Thyroid gland (tissue), 4 donors: ENCODE measurements around the gene SEMA3D. TPM values are rescaled to one million over a fixed set of nuclear protein-coding genes. Genes with fewer than 3 reads are reported as not detected.

Experiments used
- DNase-seq, 2 donors: peaks; one replicate each; pipeline ENCODE4 v3.0.0-alpha.2; 2019
- H3K27ac ChIP-seq, 3 donors: fragments of 200-600 bp; sonication (generic); 1 replicate in 2 of 3; 2 replicates in 1 of 3; pipeline ENCODE4 v1.5.1; 2016 to 2019; ENCODE audit warnings: mild to moderate bottlenecking in 1 of 3, moderate library complexity in 1 of 3
- H3K27me3 ChIP-seq: fragments of 200-600 bp; sonication (generic); one replicate; pipeline ENCODE4 v1.5.1; 2019
- H3K36me3 ChIP-seq, 2 donors: fragments of 200-600 bp; sonication (generic); one replicate each; pipeline ENCODE4 v1.5.1; 2016 to 2019
- H3K4me1 ChIP-seq, 2 donors: fragments of 200-600 bp; sonication (generic); one replicate each; pipeline ENCODE4 v1.5.1; 2017 to 2019
- H3K4me3 ChIP-seq, 3 donors: fragments of 200-600 bp; sonication (generic); replicated peaks in 1 of 3; 1 replicate in 2 of 3; 2 replicates in 1 of 3; pipeline ENCODE4 v1.5.1; 2016; ENCODE audit warnings: mild to moderate bottlenecking in 1 of 3
- H3K9me3 ChIP-seq: fragments of 200-600 bp; sonication (generic); one replicate; pipeline ENCODE4 v1.5.1; 2017
- CTCF ChIP-seq, 6 experiments: fragments of 200-600 bp in 3 of 6; fragments of 450-650 bp in 3 of 6; sonication (generic) in 3 of 6; IDR thresholded peaks; one replicate each; pipeline ENCODE4 v1.5.1; 2016 to 2019; ENCODE audit warnings: antibody characterized with exemption in 6 of 6, mild to moderate bottlenecking in 2 of 6, inconsistent platforms in 1 of 6, moderate library complexity in 1 of 6
- POLR2A ChIP-seq, 2 donors: fragments of 450-650 bp; IDR thresholded peaks; one replicate each; pipeline ENCODE4 v1.6.1; 2017; ENCODE audit warnings: antibody characterized with exemption in 2 of 2, mild to moderate bottlenecking in 2 of 2, moderate library complexity in 1 of 2
- WGBS, 2 donors: methylation state at CpG; one replicate each; pipeline ENCODE4 v1.1.5; 2017; 5-methylcytosine and 5-hydroxymethylcytosine counted together
- intact Hi-C: fragments of 100-400 bp; cut with DNase I; formaldehyde crosslinking; loops from one replicate; pipeline ENCODE4 v1.15.1; 2023
- total RNA-seq, 4 donors: library from RNA; depleted of rRNA; stranded (reverse); fragments of >200 nt; gene quantifications; one replicate each; pipeline ENCODE4 v1.2.3, GENCODE V29; 2016

The SEMA3D gene
- total RNA-seq, 4 donors from 2014 or later: 65.8 to 131 (median 91.8) TPM

GRCh38 chr7:85052056-85052737, 134.7 kb downstream of the SEMA3D start:
- no peak overlapping the region for H3K4me3 ChIP-seq
- no peak for TF ChIP-seq POLR2A (IDR thresholded peaks at IDR 0.05)
- TF ChIP-seq CTCF (IDR thresholded peaks at IDR 0.05): no peak
- WGBS, 2 donors: 84 to 86% methylated on average over 4 of the region's 4 CpGs
- peaks cover 30 to 36% of the 10 kb centered on the region in 2 donors for H3K4me1 ChIP-seq
- no peak for DNase-seq
- peak overlapping the region; percentile 63 to 81 (median 69) for H3K27ac ChIP-seq
- H3K9me3 ChIP-seq: no peaks in the 10 kb centered on the region
- H3K36me3 ChIP-seq: no peaks in the 10 kb centered on the region
- intact Hi-C loops: no loop called here
- no peaks in the 10 kb centered on the region for H3K27me3 ChIP-seq

- H3K36me3 ChIP-seq: no peaks in the 10 kb centered on the region
- no peaks in the 10 kb centered on the region for H3K27me3 ChIP-seq
- no peak overlapping the region for H3K27ac ChIP-seq
- H3K4me1 ChIP-seq: peaks cover 0 to 10% of the 10 kb centered on the region in 2 donors
- no peak for DNase-seq
- 96 to 97% methylated on average over 1 of the region's 1 CpG for WGBS, 2 donors
- TF ChIP-seq POLR2A (IDR thresholded peaks at IDR 0.05) (no peak), CTCF (IDR thresholded peaks at IDR 0.05) (no peak)
- intact Hi-C loops: no loop called here
- no peaks in the 10 kb centered on the region for H3K9me3 ChIP-seq
- no peak overlapping the region for H3K4me3 ChIP-seq
These were observed 140.3 kb downstream of the SEMA3D start for GRCh38 chr7:85046534-85046933.

- Histone ChIP-seq H3K27ac (no peak overlapping the region), H3K4me3 (no peak overlapping the region), H3K9me3 (no peaks in the 10 kb centered on the region), H3K27me3 (no peaks in the 10 kb centered on the region), H3K36me3 (no peaks in the 10 kb centered on the region), H3K4me1 (no peaks in the 10 kb centered on the region)
- intact Hi-C loops: loop anchor here (5.0 kb wide), 1 partner anchor 151 kb away; no protein-coding TSS in a partner anchor
- TF ChIP-seq CTCF (IDR thresholded peaks at IDR 0.05): peak; percentile 37 to 85 (median 73)
- TF ChIP-seq POLR2A (IDR thresholded peaks at IDR 0.05): no peak
- DNase-seq: peak; percentile 82 to 86
- 57 to 63% methylated on average over 6 of the region's 6 CpGs for WGBS, 2 donors
These were observed 145.1 kb downstream of the SEMA3D start for GRCh38 chr7:85041605-85042216.

- Histone ChIP-seq H3K9me3 (no peaks in the 10 kb centered on the region), H3K36me3 (no peaks in the 10 kb centered on the region), H3K27ac (no peak overlapping the region), H3K27me3 (no peaks in the 10 kb centered on the region), H3K4me3 (no peak overlapping the region), H3K4me1 (no peaks in the 10 kb centered on the region)
- TF ChIP-seq POLR2A (IDR thresholded peaks at IDR 0.05) (no peak), CTCF (IDR thresholded peaks at IDR 0.05) (no peak)
- DNase-seq: peak in 1 of 2 donors; percentile 24
- 82 to 89% methylated on average over 11 of the region's 11 CpGs for WGBS, 2 donors
- intact Hi-C loops: loop anchor here (10.0 kb wide), 2 partner anchors 515 to 805 kb away; no protein-coding TSS in a partner anchor
These were observed 147.5 kb downstream of the SEMA3D start for GRCh38 chr7:85039196-85039923.
